H1 (cell line): ENCODE measurements around the gene IL17RE. TPM values are rescaled to one million over a fixed set of nuclear protein-coding genes. Genes with fewer than 3 reads are reported as not detected.

Source experiments
- CTCF ChIA-PET: fragments of 300-600 bp; sonication (Branson Sonifier 250); formaldehyde crosslinking; loops from one replicate; lab custom pipeline; 2021; ENCODE audit not compliant: partially characterized antibody; lab: Charles Lee
- POLR2A ChIA-PET: fragments of 300-600 bp; sonication (Branson Sonifier 250); formaldehyde crosslinking; loops from one replicate; lab custom pipeline; 2021; ENCODE audit warnings: inconsistent platforms; ENCODE audit not compliant: partially characterized antibody; lab: Charles Lee
- DNase-seq, 2 experiments: peaks; one replicate each; pipeline versions ENCODE4 v3.0.0 to v3.0.0-alpha.2; 2010 to 2022; ENCODE audit warnings: low spot score in 2 of 2, low read depth in 1 of 2, mixed read lengths in 1 of 2
- FAIRE-seq: peaks from 2 replicates; lab custom pipeline; 2011; peaks lifted over from hg19 to GRCh38; lab: Jason Lieb, UNC
- H2AFZ ChIP-seq: 2 replicates; pipeline ENCODE4 v1.8.1; 2012; ENCODE audit warnings: low read length, inconsistent platforms
- H2AK5ac ChIP-seq: 2 replicates; pipeline ENCODE4 v1.6.1; 2013; ENCODE audit warnings: low read depth, low read length
- H2BK120ac ChIP-seq: replicated peaks from 2 replicates; pipeline ENCODE3; 2013; ENCODE audit warnings: low read depth, low read length, inconsistent platforms
- H2BK12ac ChIP-seq: 2 replicates; pipeline ENCODE4 v1.6.1; 2013; ENCODE audit warnings: low read depth, low read length
- H2BK15ac ChIP-seq: 2 replicates; pipeline ENCODE4 v1.6.1; 2013; ENCODE audit warnings: low read length
- H2BK20ac ChIP-seq: 2 replicates; pipeline ENCODE4 v1.6.1; 2013; ENCODE audit warnings: low read length
- H2BK5ac ChIP-seq: 2 replicates; pipeline ENCODE4 v1.6.1; 2013; ENCODE audit warnings: low read depth, low read length
- H3K14ac ChIP-seq: 2 replicates; pipeline ENCODE4 v1.6.1; 2013; ENCODE audit warnings: inconsistent platforms; ENCODE audit not compliant: insufficient read length
- H3K18ac ChIP-seq: 2 replicates; pipeline ENCODE4 v1.6.1; 2013; ENCODE audit warnings: low read length; ENCODE audit errors: extremely low read depth
- H3K23ac ChIP-seq: 2 replicates; pipeline ENCODE4 v1.6.1; 2013; ENCODE audit warnings: inconsistent platforms; ENCODE audit not compliant: insufficient read length
- H3K23me2 ChIP-seq: 2 replicates; pipeline ENCODE4 v1.6.1; 2013; ENCODE audit warnings: low read depth, low read length
- H3K27ac ChIP-seq: 2 replicates; pipeline ENCODE4 v1.6.1; 2011; ENCODE audit warnings: low read depth, low read length, inconsistent platforms
- H3K27me3 ChIP-seq, 4 experiments: replicated peaks in 1 of 4; 1 replicate in 1 of 4; 2 replicates in 3 of 4; pipeline versions ENCODE4 v1.6.1 to v1.8.1; 2011 to 2013; ENCODE audit warnings: low read length in 3 of 4, mild to moderate bottlenecking in 3 of 4, inconsistent platforms in 2 of 4, mixed read lengths in 2 of 4, moderate library complexity in 1 of 4; ENCODE audit not compliant: control insufficient read depth in 3 of 4, insufficient read depth in 3 of 4; ENCODE audit errors: extremely low read depth in 1 of 4
- H3K36me3 ChIP-seq, 4 experiments: 2 replicates each; pipeline versions ENCODE4 v1.6.1 to v1.8.1; 2011 to 2013; ENCODE audit warnings: mild to moderate bottlenecking in 4 of 4, low read length in 3 of 4, moderate library complexity in 2 of 4, control low read depth in 1 of 4, inconsistent platforms in 1 of 4; ENCODE audit not compliant: insufficient read depth in 4 of 4, control insufficient read depth in 2 of 4
- H3K4ac ChIP-seq: replicated peaks from 2 replicates; pipeline ENCODE3; 2013; ENCODE audit warnings: low read length, low read depth, mixed read lengths, inconsistent platforms; ENCODE audit not compliant: insufficient read length
- H3K4me1 ChIP-seq, 4 experiments: replicated peaks in 1 of 4; 1 replicate in 1 of 4; 2 replicates in 3 of 4; pipeline versions ENCODE4 v1.6.1 to v1.8.1; 2011 to 2013; ENCODE audit warnings: low read length in 3 of 4, inconsistent platforms in 2 of 4, mixed read lengths in 1 of 4; ENCODE audit not compliant: insufficient read depth in 4 of 4, control insufficient read depth in 3 of 4
- H3K4me2 ChIP-seq, 2 experiments: 2 replicates each; pipeline versions ENCODE4 v1.6.1 to v1.8.1; 2011 to 2013; ENCODE audit warnings: low read depth in 2 of 2, low read length in 2 of 2, control low read depth in 1 of 2, inconsistent platforms in 1 of 2, mild to moderate bottlenecking in 1 of 2; ENCODE audit not compliant: insufficient read depth in 1 of 2
- H3K4me3 ChIP-seq, 4 experiments: fragments of 200-600, 300-600 bp in 1 of 4; sonication (generic), shearing (Covaris generic), sonication (Bioruptor Twin) in 1 of 4; 2 replicates each; pipeline versions ENCODE4 v1.5.1 to v1.8.1; 2011 to 2016; ENCODE audit warnings: low read length in 4 of 4, low read depth in 3 of 4, control low read depth in 2 of 4, inconsistent platforms in 2 of 4, mild to moderate bottlenecking in 2 of 4, mixed read lengths in 1 of 4, moderate library complexity in 1 of 4; ENCODE audit not compliant: insufficient read depth in 2 of 4; ENCODE audit errors: extremely low read depth in 1 of 4
- H3K56ac ChIP-seq: replicated peaks from 2 replicates; pipeline ENCODE3; 2013; ENCODE audit warnings: low read depth, mild to moderate bottlenecking, mixed read lengths, low read length, inconsistent platforms; ENCODE audit not compliant: insufficient read length
- H3K79me1 ChIP-seq: 2 replicates; pipeline ENCODE4 v1.6.1; 2013; ENCODE audit warnings: low read depth, low read length, control low read depth
- H3K79me2 ChIP-seq, 2 experiments: 2 replicates each; pipeline versions ENCODE4 v1.6.1 to v1.8.1; 2012 to 2013; ENCODE audit warnings: low read length in 2 of 2, mild to moderate bottlenecking in 2 of 2, inconsistent platforms in 1 of 2; ENCODE audit not compliant: insufficient read depth in 2 of 2, control insufficient read depth in 1 of 2
- H3K9ac ChIP-seq, 4 experiments: replicated peaks in 1 of 4; 1 replicate in 1 of 4; 2 replicates in 3 of 4; pipeline versions ENCODE4 v1.6.1 to v1.8.1; 2011 to 2013; ENCODE audit warnings: low read depth in 3 of 4, low read length in 3 of 4, control low read depth in 2 of 4, mild to moderate bottlenecking in 2 of 4, moderate library complexity in 2 of 4, inconsistent platforms in 1 of 4; ENCODE audit errors: extremely low read depth in 1 of 4
- H3K9me3 ChIP-seq, 2 experiments: 2 replicates each; pipeline versions ENCODE4 v1.6.1 to v1.8.1; 2012 to 2013; ENCODE audit warnings: mild to moderate bottlenecking in 2 of 2, moderate library complexity in 2 of 2, control low read depth in 1 of 2, inconsistent platforms in 1 of 2, low read depth in 1 of 2, low read length in 1 of 2, mixed read lengths in 1 of 2; ENCODE audit not compliant: insufficient read depth in 2 of 2
- H4K20me1 ChIP-seq, 2 experiments: replicated peaks in 1 of 2; 2 replicates each; pipeline versions ENCODE3 to v1.8.1; 2011 to 2013; ENCODE audit warnings: inconsistent platforms in 2 of 2, low read length in 2 of 2, mild to moderate bottlenecking in 1 of 2; ENCODE audit not compliant: insufficient read depth in 2 of 2, control insufficient read depth in 1 of 2
- H4K5ac ChIP-seq: 2 replicates; pipeline ENCODE4 v1.6.1; 2013; ENCODE audit warnings: low read length, low read depth, mixed read lengths, inconsistent platforms; ENCODE audit not compliant: insufficient read length
- H4K8ac ChIP-seq: 2 replicates; pipeline ENCODE4 v1.8.0; 2013; ENCODE audit warnings: mild to moderate bottlenecking, moderate library complexity, low read length, inconsistent platforms; ENCODE audit not compliant: insufficient read depth; ENCODE audit errors: extremely low read depth
- H4K91ac ChIP-seq: replicated peaks from 2 replicates; pipeline ENCODE3; 2013; ENCODE audit warnings: low read length, mixed read lengths, inconsistent platforms; ENCODE audit not compliant: insufficient read length
- ATF2 ChIP-seq: IDR thresholded peaks from 2 replicates; pipeline ENCODE4 v1.6.1; 2012; ENCODE audit warnings: low read length, inconsistent platforms
- CBX5 ChIP-seq: fragments of 300-800, 300-1000 bp; sonication (generic); IDR thresholded peaks from 2 replicates; pipeline ENCODE4 v1.7.1; 2016; ENCODE audit warnings: antibody characterized with exemption, low read length, low read depth
- CHD1 ChIP-seq: IDR thresholded peaks from 2 replicates; pipeline ENCODE4 v1.6.1; 2012; ENCODE audit warnings: low read depth, low read length, improper control_type of control experiment
- CHD2 ChIP-seq: IDR thresholded peaks from 2 replicates; pipeline ENCODE4 v1.6.1; 2012; ENCODE audit warnings: low read length, improper control_type of control experiment
- CREB1 ChIP-seq: IDR thresholded peaks from 2 replicates; pipeline ENCODE4 v1.6.1; 2012; ENCODE audit warnings: inconsistent platforms
- EZH2 ChIP-seq: fragments of 200-600 bp; sonication (generic); IDR thresholded peaks from 2 replicates; pipeline ENCODE4 v1.7.1; 2012; ENCODE audit warnings: low read depth, mild to moderate bottlenecking, moderate library complexity, low read length, inconsistent platforms; ENCODE audit not compliant: severe bottlenecking
- JUND ChIP-seq: IDR thresholded peaks from 2 replicates; pipeline ENCODE4 v1.6.1; 2011; ENCODE audit warnings: mild to moderate bottlenecking, improper control_type of control experiment, low read length
- POLR2A ChIP-seq, 2 experiments: IDR thresholded peaks; 1 replicate in 1 of 2; 2 replicates in 1 of 2; pipeline ENCODE4 v1.6.1; 2011; ENCODE audit warnings: low read depth in 2 of 2, low read length in 2 of 2, mild to moderate bottlenecking in 2 of 2; ENCODE audit errors: control extremely low read depth in 1 of 2
- RNF2 ChIP-seq: fragments of 200-900, 300-1000 bp; sonication (generic); IDR thresholded peaks from 2 replicates; pipeline ENCODE4 v1.7.1; 2016; ENCODE audit warnings: borderline replicate concordance, low read depth, mild to moderate bottlenecking, antibody characterized with exemption, low read length; ENCODE audit not compliant: poor library complexity, severe bottlenecking; ENCODE audit errors: missing control alignments
- RXRA ChIP-seq: IDR thresholded peaks from 2 replicates; pipeline ENCODE4 v1.6.1; 2011; ENCODE audit warnings: low read depth, mild to moderate bottlenecking, low read length, moderate library complexity; ENCODE audit not compliant: insufficient read depth
- SP4 ChIP-seq: IDR thresholded peaks from 2 replicates; pipeline ENCODE4 v1.6.1; 2012; ENCODE audit warnings: low read length, inconsistent platforms
- YY1 ChIP-seq: IDR thresholded peaks from 2 replicates; pipeline ENCODE4 v1.6.1; 2011; ENCODE audit warnings: low read depth, mild to moderate bottlenecking, low read length
- WGBS, 2 experiments: shearing (Covaris generic) in 1 of 2; methylation state at CpG; one replicate each; pipeline versions ENCODE4 v1.1.6 to v1.1.7; 2013 to 2015; ENCODE audit warnings: low lambda C conversion rate in 2 of 2, mixed read lengths in 2 of 2, inconsistent platforms in 1 of 2, low coverage in 1 of 2, missing lambda C conversion rate in 1 of 2; ENCODE audit not compliant: insufficient replicate concordance in 2 of 2, insufficient coverage in 1 of 2, insufficient read length in 1 of 2; ENCODE audit errors: extremely low coverage in 1 of 2, missing lambda C conversion rate in 1 of 2; 5-methylcytosine and 5-hydroxymethylcytosine counted together
- polyA plus RNA-seq, 7 experiments: library from polyadenylated mRNA; depleted of rRNA in 3 of 7; stranded (reverse) in 5 of 7; unstranded in 2 of 7; fragments of >200 nt in 5 of 7; fragments of 200-250 nt in 2 of 7; gene quantifications; 1 replicate in 5 of 7; 2 replicates in 1 of 7; 4 replicates in 1 of 7; pipeline versions ENCODE4 v1.2.1 to v1.2.3, GENCODE V29; 2011 to 2013; ENCODE audit warnings: missing spikeins in 2 of 7, mixed read lengths in 2 of 7
- total RNA-seq: library from RNA; stranded (reverse); fragmentation: NEBNext Ultra II Directional; extraction: Animal tissue kit (Norgen Biotek cat#: 25700); gene quantifications from 2 replicates; pipeline ENCODE4 v1.2.1, GENCODE V29; 2021

Gene IL17RE
- total and polyA plus RNA-seq, 2 of the 8 experiments (the other 6 are each of a cell fraction or from before 2014, with no cell fraction given), result 3.4 to 4.9 TPM

GRCh38 chr3:9965200-9965875, 62.7 kb downstream of the IL17RE start:
- Histone ChIP-seq H3K4me2 (no peak overlapping the region), H3K36me3 (peaks cover 0 to 14% (median 8%) of the 10 kb centered on the region in 4 experiments; a peak in 6 of 8 replicates), H4K8ac (no peak overlapping the region), H4K5ac (no peak overlapping the region), H3K23me2 (no peaks in the 10 kb centered on the region), H2BK5ac (no peak overlapping the region), H2BK12ac (no peak overlapping the region), H2AFZ (no peak overlapping the region), H3K9me3 (no peaks in the 10 kb centered on the region), H2BK20ac (no peak overlapping the region), H3K79me2 (no peaks in the 10 kb centered on the region), H3K23ac (no peak overlapping the region), H3K9ac (no peak overlapping the region), H2BK120ac (no peak overlapping the region), H4K20me1 (no peaks in the 10 kb centered on the region), H3K4ac (no peak overlapping the region), H3K27ac (no peak overlapping the region), H2AK5ac (no peak overlapping the region), H3K27me3 (no peaks in the 10 kb centered on the region), H3K79me1 (no peaks in the 10 kb centered on the region), H3K4me1 (no peaks in the 10 kb centered on the region), H3K14ac (no peak overlapping the region), H3K56ac (no peak overlapping the region), H3K4me3 (no peak overlapping the region), H2BK15ac (no peak overlapping the region), H3K18ac (no peak overlapping the region), H4K91ac (no peak overlapping the region)
- POLR2A ChIA-PET, result interaction anchor here (0.9 kb wide), 1 partner anchor 11 kb away, joined by 3 read pairs; no protein-coding TSS in a partner anchor
- WGBS, 2 experiments, result 94% methylated on average over 6 of the region's 6 CpGs; no CpG with 5 or more reads in 1 of the 2 experiments
- CTCF ChIA-PET, result interaction anchor here (0.6 to 2.5 kb wide), 13 partner anchors 10 to 158 kb away, joined by 3 to 9 read pairs (median 4); partner anchors contain the start of gene PRRT3
- FAIRE-seq, result no peak
- DNase-seq, result no peak
- TF ChIP-seq CBX5 (no peak), ATF2 (no peak), RNF2 (no peak), CREB1 (no peak), SP4 (no peak), CHD1 (no peak), RXRA (no peak), EZH2 (no peak), POLR2A (IDR thresholded peaks at IDR 0.05; ENCODE audit: control extremely low read depth in 1 of 2, low read depth in 2 of 2, low read length in 2 of 2) (no peak), CHD2 (no peak), YY1 (no peak), JUND (no peak)
